ENCODE results near the gene PGGHG.
A peak's percentile ranks its signal among the peaks of the same experiment; 100 is the strongest.

PGGHG gene

GRCh38 chr11:289712-290620, 1.0 kb downstream of the PGGHG start:
- no peak for DNase-seq (ENCODE audit: low spot score)
- POLR2A ChIA-PET (ENCODE audit: low non-redundant PET), result no interaction called here
- TF ChIP-seq CTCF (conservative IDR thresholded peaks at IDR 0.05; ENCODE audit: low read depth), result no peak
- CTCF ChIA-PET, result interaction anchor here (0.8 to 1.5 kb wide), 3 partner anchors 16 to 413 kb away, joined by 3 to 4 read pairs (median 3); no protein-coding TSS in a partner anchor
- H3K27ac ChIP-seq, result peak overlapping the region; percentile 59

- TF ChIP-seq CTCF (conservative IDR thresholded peaks at IDR 0.05; ENCODE audit: low read depth), result no peak
- DNase-seq (ENCODE audit: low spot score), result no peak
- peak overlapping the region; percentile 46 for H3K27ac ChIP-seq
- ChIA-PET CTCF (interaction anchor here (0.8 to 0.9 kb wide), 2 partner anchors 15 to 412 kb away, joined by 3 to 4 read pairs; no protein-coding TSS in a partner anchor), POLR2A (ENCODE audit: low non-redundant PET) (no interaction called here)
These were observed 1.8 kb downstream of the PGGHG start for GRCh38 chr11:290621-291231.

- CTCF ChIA-PET, result interaction anchor here (0.6 to 0.8 kb wide), 2 partner anchors 105 to 412 kb away, joined by 3 to 4 read pairs; no protein-coding TSS in a partner anchor
- TF ChIP-seq CTCF (conservative IDR thresholded peaks at IDR 0.05; ENCODE audit: low read depth), result no peak
- peak overlapping the region; percentile 46 for H3K27ac ChIP-seq
- POLR2A ChIA-PET (ENCODE audit: low non-redundant PET), result no interaction called here
- DNase-seq (ENCODE audit: low spot score), result no peak
These were observed 2.6 kb downstream of the PGGHG start for GRCh38 chr11:291281-292210.

- POLR2A ChIA-PET (ENCODE audit: low non-redundant PET), result no interaction called here
- no peak for TF ChIP-seq CTCF (conservative IDR thresholded peaks at IDR 0.05; ENCODE audit: low read depth)
- H3K27ac ChIP-seq, result no peak overlapping the region
- CTCF ChIA-PET, result no interaction called here
- DNase-seq (ENCODE audit: low spot score), result no peak
These were observed 3.5 kb downstream of the PGGHG start for GRCh38 chr11:292211-293121.

- ChIA-PET CTCF (no interaction called here), POLR2A (ENCODE audit: low non-redundant PET) (no interaction called here)
- no peak for TF ChIP-seq CTCF (conservative IDR thresholded peaks at IDR 0.05; ENCODE audit: low read depth)
These were observed 4.4 kb downstream of the PGGHG start for GRCh38 chr11:293271-293851.

More at GRCh38 chr11:293271-293851, 4.4 kb downstream of the PGGHG start:
- no peak for DNase-seq (ENCODE audit: low spot score)
- no peak overlapping the region for H3K27ac ChIP-seq

All from RWPE1 (cell line).